HCT116 (cell line): ENCODE measurements around the gene DCTD.

Experiments
- EZH2phosphoT487 ChIP-seq: fragments of 200-600 bp; IDR thresholded peaks from 2 replicates; pipeline ENCODE4 v1.6.1; 2018; ENCODE audit warnings: antibody characterized with exemption, borderline replicate concordance
- POLR2A ChIP-seq: IDR thresholded peaks from 2 replicates; pipeline ENCODE4 v1.7.0; 2011; ENCODE audit warnings: borderline replicate concordance; ENCODE audit not compliant: insufficient read depth, insufficient read length; ENCODE audit errors: extremely low read depth
- REST ChIP-seq: IDR thresholded peaks from 2 replicates; pipeline ENCODE4 v1.6.1; 2012; ENCODE audit warnings: low read depth
- SIN3A ChIP-seq: IDR thresholded peaks from 2 replicates; pipeline ENCODE4 v1.6.1; 2012; ENCODE audit warnings: low read depth

- TF ChIP-seq SIN3A, result no peak
- TF ChIP-seq EZH2phosphoT487, result no peak
- TF ChIP-seq REST, result no peak
- peak; percentile 49 for TF ChIP-seq POLR2A
These were observed at the start of gene DCTD for GRCh38 chr4:182917182-182918043.
